Measurements from ENCODE around the gene FBXO41.

The FBXO41 gene

DNA sequence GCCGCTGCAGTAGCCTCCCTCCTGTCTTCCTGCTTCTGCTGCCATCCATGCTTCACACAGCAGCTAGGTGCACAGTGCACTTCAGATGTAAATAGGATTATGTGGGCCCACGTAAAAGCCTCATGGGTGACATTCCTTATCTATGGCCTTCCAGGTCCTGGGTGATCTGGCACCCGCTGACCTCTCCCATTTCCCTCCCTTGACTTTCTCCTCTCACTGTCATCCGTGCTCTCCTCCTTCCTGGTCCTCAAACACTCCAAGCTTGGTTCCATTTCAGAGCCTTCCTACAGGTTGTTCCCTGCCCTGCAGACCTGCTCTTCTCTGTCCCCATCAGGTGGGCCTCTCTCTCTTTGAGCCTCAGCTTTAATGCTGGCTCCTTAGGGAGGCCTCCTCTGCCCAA is 74.3 kb downstream of the FBXO41 start:
- no peak for TF ChIP-seq SPI1 (IDR thresholded peaks at IDR 0.05; ENCODE audit: borderline replicate concordance, low read depth)
- no peak for TF ChIP-seq POLR2AphosphoS5 (IDR thresholded peaks at IDR 0.05; ENCODE audit: low read depth)
- TF ChIP-seq, protein P1, sequence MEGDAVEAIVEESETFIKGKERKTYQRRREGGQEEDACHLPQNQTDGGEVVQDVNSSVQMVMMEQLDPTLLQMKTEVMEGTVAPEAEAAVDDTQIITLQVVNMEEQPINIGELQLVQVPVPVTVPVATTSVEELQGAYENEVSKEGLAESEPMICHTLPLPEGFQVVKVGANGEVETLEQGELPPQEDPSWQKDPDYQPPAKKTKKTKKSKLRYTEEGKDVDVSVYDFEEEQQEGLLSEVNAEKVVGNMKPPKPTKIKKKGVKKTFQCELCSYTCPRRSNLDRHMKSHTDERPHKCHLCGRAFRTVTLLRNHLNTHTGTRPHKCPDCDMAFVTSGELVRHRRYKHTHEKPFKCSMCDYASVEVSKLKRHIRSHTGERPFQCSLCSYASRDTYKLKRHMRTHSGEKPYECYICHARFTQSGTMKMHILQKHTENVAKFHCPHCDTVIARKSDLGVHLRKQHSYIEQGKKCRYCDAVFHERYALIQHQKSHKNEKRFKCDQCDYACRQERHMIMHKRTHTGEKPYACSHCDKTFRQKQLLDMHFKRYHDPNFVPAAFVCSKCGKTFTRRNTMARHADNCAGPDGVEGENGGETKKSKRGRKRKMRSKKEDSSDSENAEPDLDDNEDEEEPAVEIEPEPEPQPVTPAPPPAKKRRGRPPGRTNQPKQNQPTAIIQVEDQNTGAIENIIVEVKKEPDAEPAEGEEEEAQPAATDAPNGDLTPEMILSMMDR (IDR thresholded peaks at IDR 0.05; ENCODE audit: insufficient read depth, low read length): no peak
- TF ChIP-seq, protein P2, sequence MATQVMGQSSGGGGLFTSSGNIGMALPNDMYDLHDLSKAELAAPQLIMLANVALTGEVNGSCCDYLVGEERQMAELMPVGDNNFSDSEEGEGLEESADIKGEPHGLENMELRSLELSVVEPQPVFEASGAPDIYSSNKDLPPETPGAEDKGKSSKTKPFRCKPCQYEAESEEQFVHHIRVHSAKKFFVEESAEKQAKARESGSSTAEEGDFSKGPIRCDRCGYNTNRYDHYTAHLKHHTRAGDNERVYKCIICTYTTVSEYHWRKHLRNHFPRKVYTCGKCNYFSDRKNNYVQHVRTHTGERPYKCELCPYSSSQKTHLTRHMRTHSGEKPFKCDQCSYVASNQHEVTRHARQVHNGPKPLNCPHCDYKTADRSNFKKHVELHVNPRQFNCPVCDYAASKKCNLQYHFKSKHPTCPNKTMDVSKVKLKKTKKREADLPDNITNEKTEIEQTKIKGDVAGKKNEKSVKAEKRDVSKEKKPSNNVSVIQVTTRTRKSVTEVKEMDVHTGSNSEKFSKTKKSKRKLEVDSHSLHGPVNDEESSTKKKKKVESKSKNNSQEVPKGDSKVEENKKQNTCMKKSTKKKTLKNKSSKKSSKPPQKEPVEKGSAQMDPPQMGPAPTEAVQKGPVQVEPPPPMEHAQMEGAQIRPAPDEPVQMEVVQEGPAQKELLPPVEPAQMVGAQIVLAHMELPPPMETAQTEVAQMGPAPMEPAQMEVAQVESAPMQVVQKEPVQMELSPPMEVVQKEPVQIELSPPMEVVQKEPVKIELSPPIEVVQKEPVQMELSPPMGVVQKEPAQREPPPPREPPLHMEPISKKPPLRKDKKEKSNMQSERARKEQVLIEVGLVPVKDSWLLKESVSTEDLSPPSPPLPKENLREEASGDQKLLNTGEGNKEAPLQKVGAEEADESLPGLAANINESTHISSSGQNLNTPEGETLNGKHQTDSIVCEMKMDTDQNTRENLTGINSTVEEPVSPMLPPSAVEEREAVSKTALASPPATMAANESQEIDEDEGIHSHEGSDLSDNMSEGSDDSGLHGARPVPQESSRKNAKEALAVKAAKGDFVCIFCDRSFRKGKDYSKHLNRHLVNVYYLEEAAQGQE (IDR thresholded peaks at IDR 0.05; ENCODE audit: insufficient replicate concordance, low read depth): no peak
- TF ChIP-seq GABPA (IDR thresholded peaks at IDR 0.05; ENCODE audit: low read depth): no peak
- no peak overlapping the region for H3K27ac ChIP-seq (replicated peaks)
- H3K27me3 ChIP-seq (ENCODE audit: insufficient read depth, poor library complexity, severe bottlenecking): peaks cover under 1% of the 10 kb centered on the region
- no peak for DNase-seq (ENCODE audit: low read depth in 1 of 2, low spot score in 1 of 2)
- no peak overlapping the region for H3K4me3 ChIP-seq (replicated peaks; ENCODE audit: insufficient read depth, low read length)

DNA sequence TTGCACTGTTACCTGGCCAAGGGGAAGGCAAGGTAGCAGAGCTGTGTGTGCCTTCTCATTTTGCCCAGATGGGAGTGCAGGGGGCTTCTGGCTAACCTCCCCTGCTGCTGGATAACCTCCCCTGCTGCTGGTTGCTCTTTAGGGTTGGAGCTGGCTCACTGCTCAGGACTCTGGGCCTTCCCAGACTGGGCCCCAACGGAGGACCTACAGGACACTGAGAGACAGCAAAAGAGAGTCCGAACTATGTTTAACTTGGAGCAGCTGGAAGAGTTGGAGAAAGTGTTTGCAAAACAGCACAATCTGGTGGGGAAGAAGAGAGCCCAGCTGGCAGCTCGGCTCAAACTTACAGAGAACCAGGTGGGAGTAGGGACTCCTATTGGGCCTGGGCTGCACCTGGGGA is 76.0 kb downstream of the FBXO41 start:
- Histone ChIP-seq H3K27me3 (ENCODE audit: insufficient read depth, poor library complexity, severe bottlenecking) (peaks cover 9% of the 10 kb centered on the region), H3K4me3 (replicated peaks; ENCODE audit: insufficient read depth, low read length) (no peak overlapping the region), H3K27ac (replicated peaks) (no peak overlapping the region)
- no peak for DNase-seq (ENCODE audit: low read depth in 1 of 2, low spot score in 1 of 2)
- no peak for TF ChIP-seq SPI1 (IDR thresholded peaks at IDR 0.05; ENCODE audit: borderline replicate concordance, low read depth)
- TF ChIP-seq POLR2AphosphoS5 (IDR thresholded peaks at IDR 0.05; ENCODE audit: low read depth): no peak
- TF ChIP-seq, protein P2 (IDR thresholded peaks at IDR 0.05; ENCODE audit: insufficient replicate concordance, low read depth): no peak
- TF ChIP-seq, protein P1 (IDR thresholded peaks at IDR 0.05; ENCODE audit: insufficient read depth, low read length): no peak
- no peak for TF ChIP-seq GABPA (IDR thresholded peaks at IDR 0.05; ENCODE audit: low read depth)

DNA sequence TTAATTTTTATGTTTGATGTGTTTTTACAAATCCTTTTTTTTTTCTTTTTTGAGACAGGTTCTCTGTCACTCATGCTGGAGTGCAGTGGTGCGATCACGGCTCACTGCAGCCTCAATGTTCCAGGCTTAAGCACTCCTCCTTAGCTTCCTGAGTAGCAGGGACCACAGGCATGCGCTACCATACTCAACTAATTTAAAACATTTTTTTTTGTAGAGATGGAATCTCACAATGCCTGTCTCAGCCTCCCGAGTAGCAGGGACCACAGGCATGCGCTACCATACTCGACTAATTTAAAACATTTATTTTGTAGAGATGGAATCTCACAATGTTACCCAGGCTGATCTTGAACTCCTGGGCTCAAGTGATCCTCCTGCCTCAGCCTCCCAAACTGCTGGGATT is 78.7 kb downstream of the FBXO41 start:
- H3K27me3 ChIP-seq (ENCODE audit: insufficient read depth, poor library complexity, severe bottlenecking): peaks cover 34% of the 10 kb centered on the region
- TF ChIP-seq POLR2AphosphoS5 (IDR thresholded peaks at IDR 0.05; ENCODE audit: low read depth): no peak
- no peak for TF ChIP-seq SPI1 (IDR thresholded peaks at IDR 0.05; ENCODE audit: borderline replicate concordance, low read depth)
- TF ChIP-seq, protein P1 (IDR thresholded peaks at IDR 0.05; ENCODE audit: insufficient read depth, low read length): no peak
- TF ChIP-seq, protein P2 (IDR thresholded peaks at IDR 0.05; ENCODE audit: insufficient replicate concordance, low read depth): no peak
- no peak for TF ChIP-seq GABPA (IDR thresholded peaks at IDR 0.05; ENCODE audit: low read depth)

More for the DNA sequence above, 78.7 kb downstream of the FBXO41 start:
- Histone ChIP-seq H3K4me3 (replicated peaks; ENCODE audit: insufficient read depth, low read length) (no peak overlapping the region), H3K27ac (replicated peaks) (no peak overlapping the region)
- no peak for DNase-seq (ENCODE audit: low read depth in 1 of 2, low spot score in 1 of 2)

Measured in HL-60 (cell line).